Prostate gland (tissue), 2 donors: ENCODE results near the gene SPC24. TPM values are rescaled to one million over a fixed set of nuclear protein-coding genes. Genes with fewer than 3 reads are reported as not detected.

Source experiments
- DNase-seq: peaks from one replicate; pipeline ENCODE4 v3.0.0-alpha.2; 2019; ENCODE audit warnings: low spot score
- H3K27ac ChIP-seq, 2 donors: fragments of 200-600 bp; sonication (generic); 2 replicates each; pipeline ENCODE4 v1.5.1; 2017 to 2019
- H3K27me3 ChIP-seq: fragments of 200-600 bp; sonication (generic); replicated peaks from 2 replicates; pipeline ENCODE4 v1.5.1; 2019; ENCODE audit not compliant: insufficient read depth
- H3K36me3 ChIP-seq, 2 donors: fragments of 200-600 bp; sonication (generic); 1 replicate in 1 of 2; 2 replicates in 1 of 2; pipeline versions ENCODE4 v1.5.1 to v1.8.1; 2017 to 2019
- H3K4me1 ChIP-seq: fragments of 200-600 bp; sonication (generic); replicated peaks from 2 replicates; pipeline ENCODE4 v1.5.1; 2019
- H3K4me3 ChIP-seq, 2 donors: fragments of 200-600 bp; sonication (generic); 2 replicates each; pipeline ENCODE4 v1.5.1; 2017 to 2019
- H3K9me3 ChIP-seq: fragments of 200-600 bp; sonication (generic); 2 replicates; pipeline ENCODE4 v1.5.1; 2017
- POLR2A ChIP-seq: fragments of 450-650 bp; IDR thresholded peaks from one replicate; pipeline ENCODE4 v1.6.1; 2016; ENCODE audit warnings: antibody characterized with exemption, mild to moderate bottlenecking
- POLR2AphosphoS5 ChIP-seq: sonication (generic); formaldehyde crosslinking; IDR thresholded peaks from one replicate; pipeline ENCODE4 v1.6.1; 2017; ENCODE audit warnings: antibody characterized with exemption
- WGBS: methylation state at CpG from one replicate; pipeline ENCODE4 v1.1.5; 2018; 5-methylcytosine and 5-hydroxymethylcytosine counted together
- intact Hi-C: fragments of 100-400 bp; cut with DNase I; formaldehyde crosslinking; loops from one replicate; pipeline ENCODE4 v1.14.2; 2022
- total RNA-seq, 2 donors: library from RNA; depleted of rRNA; stranded (reverse); fragments of >200 nt; gene quantifications; one replicate each; pipeline ENCODE4 v1.1.0, GENCODE V29; 2016
- TF ChIP-seq, protein P1 (sequence below), 4 experiments: fragments of 200-600 bp in 2 of 4; fragments of 450-650 bp in 2 of 4; sonication (generic) in 2 of 4; IDR thresholded peaks; 1 replicate in 3 of 4; 2 replicates in 1 of 4; pipeline ENCODE4 v1.5.1; 2016 to 2019; ENCODE audit warnings: antibody characterized with exemption in 4 of 4, mild to moderate bottlenecking in 2 of 4, moderate library complexity in 2 of 4

The SPC24 gene
- total RNA-seq, 2 donors from 2014 or later: 0.73 to 5.0 TPM

DNA sequence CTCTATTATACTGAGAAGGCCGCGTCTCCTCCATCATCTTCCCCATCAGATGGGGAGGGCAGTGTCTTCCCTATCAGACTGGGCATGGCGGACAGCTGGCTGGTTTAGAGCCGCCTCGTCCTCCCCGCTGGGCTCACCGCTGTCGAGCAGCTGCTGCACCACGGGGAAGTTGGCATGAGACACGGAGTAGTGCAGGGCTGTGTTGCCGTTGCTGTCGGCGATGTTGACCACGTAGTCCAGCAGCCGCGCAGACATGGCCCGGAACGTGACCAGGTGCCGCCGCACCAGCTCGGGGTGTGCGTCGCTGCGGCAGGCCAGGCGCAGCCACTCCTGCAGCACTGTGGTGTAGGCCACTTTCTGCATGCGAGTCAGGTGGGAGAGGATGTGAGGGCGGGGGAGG, 18.8 kb upstream of the SPC24 start:
- no peaks in the 10 kb centered on the region for H3K27me3 ChIP-seq
- 95% methylated on average over 27 of the region's 27 CpGs for WGBS
- no peaks in the 10 kb centered on the region for H3K4me1 ChIP-seq
- no peak overlapping the region for H3K27ac ChIP-seq
- peaks cover 3 to 16% of the 10 kb centered on the region in 2 donors for H3K36me3 ChIP-seq
- DNase-seq: no peak
- intact Hi-C loops: no loop called here
- TF ChIP-seq POLR2AphosphoS5: no peak
- TF ChIP-seq, protein P1, sequence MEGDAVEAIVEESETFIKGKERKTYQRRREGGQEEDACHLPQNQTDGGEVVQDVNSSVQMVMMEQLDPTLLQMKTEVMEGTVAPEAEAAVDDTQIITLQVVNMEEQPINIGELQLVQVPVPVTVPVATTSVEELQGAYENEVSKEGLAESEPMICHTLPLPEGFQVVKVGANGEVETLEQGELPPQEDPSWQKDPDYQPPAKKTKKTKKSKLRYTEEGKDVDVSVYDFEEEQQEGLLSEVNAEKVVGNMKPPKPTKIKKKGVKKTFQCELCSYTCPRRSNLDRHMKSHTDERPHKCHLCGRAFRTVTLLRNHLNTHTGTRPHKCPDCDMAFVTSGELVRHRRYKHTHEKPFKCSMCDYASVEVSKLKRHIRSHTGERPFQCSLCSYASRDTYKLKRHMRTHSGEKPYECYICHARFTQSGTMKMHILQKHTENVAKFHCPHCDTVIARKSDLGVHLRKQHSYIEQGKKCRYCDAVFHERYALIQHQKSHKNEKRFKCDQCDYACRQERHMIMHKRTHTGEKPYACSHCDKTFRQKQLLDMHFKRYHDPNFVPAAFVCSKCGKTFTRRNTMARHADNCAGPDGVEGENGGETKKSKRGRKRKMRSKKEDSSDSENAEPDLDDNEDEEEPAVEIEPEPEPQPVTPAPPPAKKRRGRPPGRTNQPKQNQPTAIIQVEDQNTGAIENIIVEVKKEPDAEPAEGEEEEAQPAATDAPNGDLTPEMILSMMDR (IDR thresholded peaks at IDR 0.05): no peak
- no peak for TF ChIP-seq POLR2A
- H3K4me3 ChIP-seq: no peak overlapping the region
- H3K9me3 ChIP-seq: no peaks in the 10 kb centered on the region

DNA sequence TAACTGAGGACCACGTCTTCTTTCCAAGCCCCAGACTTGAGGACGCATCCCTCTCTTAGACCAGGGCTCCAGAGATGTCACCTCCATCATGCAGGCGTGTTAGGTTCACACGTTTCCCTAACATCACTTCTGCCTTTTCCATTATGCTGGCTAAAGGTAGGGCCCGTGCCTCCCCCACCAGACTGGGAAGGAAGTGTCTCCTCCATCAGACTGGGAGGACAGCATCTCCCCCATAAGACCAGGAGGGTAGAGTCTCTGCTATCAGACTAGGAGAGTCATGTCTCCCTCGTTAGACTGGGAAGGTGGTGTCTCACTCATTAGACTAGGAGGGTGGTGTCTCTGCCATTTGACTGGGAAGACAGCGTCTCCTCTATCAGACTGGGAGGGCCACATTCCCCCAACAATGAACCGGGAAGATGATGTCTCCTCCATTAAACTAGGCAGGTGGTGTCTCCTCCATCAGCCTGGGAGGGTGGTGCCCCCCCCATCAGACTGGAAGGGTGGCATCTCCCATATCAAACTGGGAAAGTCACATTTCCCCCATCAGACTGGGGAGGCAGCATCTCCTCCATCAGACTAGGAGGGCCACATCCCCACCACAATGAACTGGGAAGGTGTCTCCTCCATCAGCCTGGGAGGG, 18.1 kb upstream of the SPC24 start:
- Histone ChIP-seq H3K9me3 (no peaks in the 10 kb centered on the region), H3K4me3 (no peak overlapping the region), H3K27me3 (no peaks in the 10 kb centered on the region), H3K36me3 (peaks cover 4 to 16% of the 10 kb centered on the region in 2 donors), H3K27ac (no peak overlapping the region), H3K4me1 (no peaks in the 10 kb centered on the region)
- TF ChIP-seq POLR2AphosphoS5 (no peak), POLR2A (no peak)
- TF ChIP-seq, protein P1 (IDR thresholded peaks at IDR 0.05): no peak
- intact Hi-C loops: no loop called here
- no peak for DNase-seq
- WGBS: 84% methylated on average over 8 of the region's 8 CpGs

DNA sequence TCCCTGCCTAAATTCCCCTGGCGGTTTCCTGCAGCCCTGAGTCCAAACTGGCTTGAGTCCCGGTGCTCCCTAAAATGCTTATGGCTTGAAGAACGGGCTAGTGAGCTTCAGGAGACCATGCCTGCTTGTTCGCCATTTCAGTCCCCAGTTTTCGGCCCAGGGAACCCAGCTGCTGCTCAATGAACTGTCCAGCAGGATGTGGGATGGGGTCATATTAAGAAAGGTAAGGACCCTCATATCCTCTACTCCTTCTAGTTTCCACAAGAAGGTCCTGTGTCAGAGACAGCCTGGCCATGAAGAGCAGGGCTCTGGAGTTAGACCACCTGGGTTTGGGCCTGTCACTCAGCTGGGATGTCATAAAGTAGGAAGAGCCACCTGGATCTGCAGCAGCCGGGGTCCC, 17.0 kb upstream of the SPC24 start:
- intact Hi-C loops: no loop called here
- no peaks in the 10 kb centered on the region for H3K4me1 ChIP-seq
- no peaks in the 10 kb centered on the region for H3K27me3 ChIP-seq
- peaks cover 4 to 16% of the 10 kb centered on the region in 2 donors for H3K36me3 ChIP-seq
- H3K4me3 ChIP-seq: no peak overlapping the region
- TF ChIP-seq POLR2AphosphoS5 (no peak), POLR2A (no peak)
- TF ChIP-seq, protein P1 (IDR thresholded peaks at IDR 0.05): no peak
- H3K27ac ChIP-seq: no peak overlapping the region
- WGBS: 78% methylated on average over 6 of the region's 6 CpGs
- DNase-seq: no peak
- H3K9me3 ChIP-seq: no peaks in the 10 kb centered on the region

DNA sequence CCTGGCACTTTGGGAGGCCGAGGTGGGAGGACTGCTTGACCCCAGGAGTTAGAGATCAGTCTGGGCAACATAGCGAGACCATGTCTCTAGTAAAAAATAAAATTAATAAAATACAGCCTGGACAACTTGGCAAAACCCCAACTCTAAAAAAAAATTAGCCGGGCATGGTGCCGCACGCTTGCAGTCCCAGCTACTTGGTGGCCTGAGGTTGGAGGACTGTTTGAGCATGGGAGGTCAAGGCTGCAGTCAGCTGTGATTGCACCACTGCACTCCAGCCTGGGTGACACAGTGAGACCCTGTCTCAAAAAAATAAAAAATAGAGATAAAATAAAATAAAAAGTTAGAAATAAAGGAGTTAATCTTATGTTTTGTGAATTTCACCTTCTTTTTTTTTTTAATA, 15.6 kb upstream of the SPC24 start:
- Histone ChIP-seq H3K27ac (no peak overlapping the region), H3K27me3 (no peaks in the 10 kb centered on the region), H3K4me3 (no peak overlapping the region), H3K36me3 (peaks cover 4 to 11% of the 10 kb centered on the region in 2 donors), H3K9me3 (no peaks in the 10 kb centered on the region), H3K4me1 (no peaks in the 10 kb centered on the region)
- intact Hi-C loops: no loop called here
- TF ChIP-seq POLR2A: no peak
- TF ChIP-seq, protein P1 (IDR thresholded peaks at IDR 0.05): no peak
- no peak for TF ChIP-seq POLR2AphosphoS5
- WGBS: 53% methylated on average over 5 of the region's 5 CpGs
- DNase-seq: no peak

DNA sequence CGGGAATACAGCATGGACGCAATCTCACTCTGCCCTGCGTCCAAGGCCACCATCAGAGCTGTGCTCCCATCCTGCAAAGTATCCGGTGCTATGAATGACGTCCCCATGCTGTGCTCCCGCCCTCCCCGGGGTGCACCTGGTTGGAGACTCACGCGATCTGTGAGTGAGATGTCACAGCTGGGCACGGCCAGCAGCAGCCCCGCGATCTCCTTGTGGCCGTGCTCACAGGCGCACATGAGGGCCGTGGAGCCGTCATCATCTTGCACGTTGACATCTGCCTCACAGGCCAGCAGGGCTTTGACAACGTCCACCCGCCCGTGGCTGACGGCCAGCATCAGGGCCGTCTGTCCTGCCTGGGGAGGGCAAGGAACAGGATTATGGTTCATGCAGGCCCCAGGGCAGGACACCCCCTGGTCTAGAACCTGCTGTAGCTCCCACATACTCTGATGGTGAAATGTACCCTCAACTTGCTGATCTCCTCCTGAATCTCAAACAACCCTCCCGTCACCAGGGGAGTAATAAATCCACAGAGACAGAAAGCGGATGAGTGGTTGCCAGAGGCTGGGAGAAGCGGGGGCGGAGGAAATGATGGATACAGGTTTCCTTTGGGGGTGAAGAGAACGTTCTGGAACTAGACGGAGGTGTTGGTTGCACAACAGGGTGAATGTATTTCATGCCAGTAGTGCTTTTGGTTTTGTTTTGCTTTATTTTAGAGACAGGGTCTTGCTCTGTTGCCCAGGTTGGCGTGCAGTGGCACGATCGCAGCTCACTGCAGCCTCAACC, 14.5 kb upstream of the SPC24 start:
- intact Hi-C loops: no loop called here
- no peaks in the 10 kb centered on the region for H3K27me3 ChIP-seq
- WGBS: 81% methylated on average over 31 of the region's 31 CpGs
- no peak for DNase-seq
- no peaks in the 10 kb centered on the region for H3K4me1 ChIP-seq
- TF ChIP-seq POLR2A: no peak
- no peak overlapping the region for H3K4me3 ChIP-seq
- no peak overlapping the region for H3K27ac ChIP-seq
- no peaks in the 10 kb centered on the region for H3K9me3 ChIP-seq
- H3K36me3 ChIP-seq: peaks cover 4 to 5% of the 10 kb centered on the region in 2 donors
